ENCODE measurements around the gene LDLRAP1.

LDLRAP1 gene

DNA sequence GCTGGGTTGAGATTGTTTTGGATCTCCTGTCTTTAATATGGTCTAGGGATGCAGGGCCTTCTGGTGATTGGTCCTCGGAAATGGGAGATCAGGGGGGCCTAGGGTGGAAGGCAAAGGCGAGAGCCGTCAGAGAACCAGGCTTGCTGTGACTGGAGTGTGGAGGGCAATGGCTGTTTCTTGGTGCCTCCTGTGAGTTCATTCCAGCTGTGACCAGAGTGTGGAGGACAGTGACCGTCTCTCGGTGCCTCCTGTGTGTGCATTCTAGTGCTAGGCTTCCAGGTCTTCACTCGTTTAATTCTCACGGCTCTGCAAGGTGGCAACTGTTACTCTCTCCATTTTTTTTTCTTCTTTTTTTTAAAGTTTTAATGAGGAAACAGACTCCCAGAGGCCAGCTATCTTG, 14.1 kb downstream of the LDLRAP1 start:
- TF ChIP-seq ZFX (IDR thresholded peaks at IDR 0.05; ENCODE audit: borderline replicate concordance) = no peak
- TF ChIP-seq, protein P1, sequence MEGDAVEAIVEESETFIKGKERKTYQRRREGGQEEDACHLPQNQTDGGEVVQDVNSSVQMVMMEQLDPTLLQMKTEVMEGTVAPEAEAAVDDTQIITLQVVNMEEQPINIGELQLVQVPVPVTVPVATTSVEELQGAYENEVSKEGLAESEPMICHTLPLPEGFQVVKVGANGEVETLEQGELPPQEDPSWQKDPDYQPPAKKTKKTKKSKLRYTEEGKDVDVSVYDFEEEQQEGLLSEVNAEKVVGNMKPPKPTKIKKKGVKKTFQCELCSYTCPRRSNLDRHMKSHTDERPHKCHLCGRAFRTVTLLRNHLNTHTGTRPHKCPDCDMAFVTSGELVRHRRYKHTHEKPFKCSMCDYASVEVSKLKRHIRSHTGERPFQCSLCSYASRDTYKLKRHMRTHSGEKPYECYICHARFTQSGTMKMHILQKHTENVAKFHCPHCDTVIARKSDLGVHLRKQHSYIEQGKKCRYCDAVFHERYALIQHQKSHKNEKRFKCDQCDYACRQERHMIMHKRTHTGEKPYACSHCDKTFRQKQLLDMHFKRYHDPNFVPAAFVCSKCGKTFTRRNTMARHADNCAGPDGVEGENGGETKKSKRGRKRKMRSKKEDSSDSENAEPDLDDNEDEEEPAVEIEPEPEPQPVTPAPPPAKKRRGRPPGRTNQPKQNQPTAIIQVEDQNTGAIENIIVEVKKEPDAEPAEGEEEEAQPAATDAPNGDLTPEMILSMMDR (IDR thresholded peaks at IDR 0.05) = no peak
- no peak overlapping the region for H3K27ac ChIP-seq

DNA sequence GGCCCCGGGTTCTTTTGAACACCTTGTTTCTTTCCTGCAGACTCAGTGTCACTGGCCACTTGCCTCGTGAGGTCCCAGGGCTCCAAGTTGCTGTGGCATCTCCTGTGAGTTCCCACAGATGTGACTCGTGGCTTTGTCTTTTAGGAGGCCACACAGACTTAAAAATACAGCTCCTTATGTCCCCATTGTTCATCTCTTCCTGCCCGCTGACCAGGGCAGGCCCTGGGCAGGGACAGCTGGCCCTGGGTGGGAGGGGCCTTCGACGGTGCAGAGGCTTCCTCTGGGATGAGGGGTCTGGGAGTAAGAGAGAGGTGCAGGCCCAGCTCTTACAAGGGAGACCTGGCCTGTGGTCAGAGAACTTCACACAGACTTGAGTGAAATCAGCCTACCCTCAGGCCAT, 15.6 kb downstream of the LDLRAP1 start:
- no peak overlapping the region for H3K27ac ChIP-seq
- TF ChIP-seq, protein P1 (IDR thresholded peaks at IDR 0.05) = no peak
- no peak for TF ChIP-seq ZFX (IDR thresholded peaks at IDR 0.05; ENCODE audit: borderline replicate concordance)

DNA sequence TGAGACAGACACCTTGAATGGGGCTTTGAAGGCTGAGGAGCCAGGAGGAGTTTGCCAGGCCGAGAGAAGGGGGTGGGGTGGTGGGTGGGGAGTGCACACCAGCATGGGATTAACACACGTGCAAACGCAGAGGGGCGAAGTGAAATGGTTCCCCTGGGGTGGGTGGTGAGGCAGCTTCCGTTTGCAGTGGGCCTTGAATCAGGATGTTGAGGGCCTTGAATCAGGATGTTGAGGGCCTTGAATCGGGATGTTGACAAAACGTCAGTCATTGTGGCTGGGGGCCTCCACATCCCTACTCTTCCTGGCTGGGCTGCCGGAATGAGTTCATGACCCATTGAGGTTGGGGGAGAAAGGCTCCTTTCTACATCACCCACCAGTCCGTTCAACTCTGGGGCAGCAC, 16.6 kb downstream of the LDLRAP1 start:
- no peak overlapping the region for H3K27ac ChIP-seq
- TF ChIP-seq ZFX (IDR thresholded peaks at IDR 0.05; ENCODE audit: borderline replicate concordance) = no peak
- TF ChIP-seq, protein P1 (IDR thresholded peaks at IDR 0.05) = no peak

DNA sequence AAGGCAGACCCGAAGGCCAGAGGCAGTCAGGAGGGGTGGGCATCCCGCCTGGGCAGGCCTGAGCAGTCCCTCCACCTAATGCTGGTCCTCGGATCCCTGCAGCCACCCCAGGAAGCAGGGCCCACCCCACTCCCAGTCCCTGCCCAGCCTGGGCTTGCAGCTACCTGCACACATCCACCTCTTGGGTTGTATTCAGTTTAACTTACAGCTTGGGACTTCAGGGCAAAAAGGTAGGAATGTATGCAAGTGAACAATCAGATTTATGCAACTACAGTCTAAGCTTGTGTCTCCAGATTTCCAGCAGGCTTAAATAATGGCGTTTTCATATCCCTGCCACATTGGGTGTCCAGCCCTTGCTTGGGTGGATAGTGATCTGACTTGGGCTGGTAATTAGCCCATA, 17.4 kb downstream of the LDLRAP1 start:
- H3K27ac ChIP-seq = no peak overlapping the region
- no peak for TF ChIP-seq ZFX (IDR thresholded peaks at IDR 0.05; ENCODE audit: borderline replicate concordance)

DNA sequence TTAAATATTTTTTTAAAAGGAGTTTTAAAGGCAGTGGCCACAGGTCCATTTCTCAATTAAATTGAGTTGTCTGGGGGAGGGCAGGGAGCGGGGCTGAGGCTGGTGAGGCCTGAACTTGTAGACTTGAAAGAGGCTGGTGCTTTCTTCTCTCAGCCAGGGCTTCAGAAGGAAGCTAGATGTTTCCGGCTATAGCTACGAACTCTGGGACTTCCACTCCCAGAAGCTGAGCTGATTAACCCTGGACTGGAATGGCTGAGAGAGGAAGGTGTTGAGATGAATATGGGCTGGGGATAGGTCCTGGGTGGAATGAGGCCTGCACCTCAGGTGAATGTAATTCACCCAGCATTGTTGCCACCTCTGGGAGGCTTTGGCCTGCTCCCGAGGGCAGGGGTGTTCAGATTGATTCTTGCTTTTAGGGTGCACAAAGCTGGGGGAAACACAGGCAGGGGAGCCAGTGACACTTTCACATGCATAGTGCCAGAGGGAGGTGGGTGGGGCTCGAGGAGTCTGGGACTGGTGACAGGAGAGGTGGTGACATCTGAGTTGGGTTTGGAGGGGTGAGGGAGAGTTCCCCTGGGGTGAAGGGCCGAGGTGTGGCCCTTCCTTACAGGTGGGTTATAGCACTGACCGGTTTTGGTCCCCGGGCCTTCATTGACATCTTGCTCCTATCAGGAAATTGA, 18.2 kb downstream of the LDLRAP1 start:
- TF ChIP-seq, protein P1 (IDR thresholded peaks at IDR 0.05) = no peak
- no peak for TF ChIP-seq ZFX (IDR thresholded peaks at IDR 0.05; ENCODE audit: borderline replicate concordance)

DNA sequence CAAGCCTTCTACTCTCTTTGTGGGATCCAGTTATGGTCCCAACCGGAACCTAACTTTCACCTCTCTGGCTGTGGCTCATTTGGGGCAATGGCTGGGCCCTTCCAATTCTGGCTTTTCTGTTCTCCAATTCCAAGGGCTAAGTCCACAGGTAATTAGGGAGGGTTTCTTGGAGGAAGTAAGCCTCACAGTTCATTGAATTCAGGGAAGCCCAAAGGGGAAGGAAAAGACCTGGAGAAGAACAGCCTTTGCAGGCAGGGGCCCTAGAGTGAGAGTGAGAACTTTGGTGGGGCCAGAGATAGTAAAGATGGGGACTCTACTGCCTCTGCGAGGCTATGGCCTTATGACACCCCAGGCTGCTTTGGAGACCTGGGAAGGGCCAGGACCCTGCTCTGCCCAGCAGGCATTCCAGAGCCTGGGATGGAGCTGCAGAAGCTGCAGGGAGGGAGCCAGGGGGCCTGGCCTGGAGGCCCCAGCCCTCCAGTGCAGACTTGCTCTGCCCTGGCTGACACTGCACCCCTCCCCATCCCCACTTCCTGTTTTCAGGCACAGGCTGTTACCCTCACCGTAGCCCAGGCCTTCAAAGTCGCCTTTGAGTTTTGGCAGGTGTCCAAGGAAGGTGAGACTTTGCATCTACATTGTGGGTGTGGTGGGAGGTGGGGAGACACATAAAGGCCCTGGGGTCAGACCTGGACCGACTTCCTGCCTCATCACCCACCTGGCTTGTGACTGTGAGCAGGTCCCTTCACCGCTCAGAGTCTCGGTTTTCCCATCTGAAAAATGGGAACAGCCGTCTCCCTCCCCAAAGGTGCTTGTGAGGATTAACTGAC, 18.9 kb downstream of the LDLRAP1 start:
- TF ChIP-seq ZFX (IDR thresholded peaks at IDR 0.05; ENCODE audit: borderline replicate concordance) = no peak
- TF ChIP-seq, protein P1 (IDR thresholded peaks at IDR 0.05) = no peak
- H3K27ac ChIP-seq = no peak overlapping the region

More for the DNA sequence above, 18.2 kb downstream of the LDLRAP1 start:
- H3K27ac ChIP-seq = no peak overlapping the region

DNA sequence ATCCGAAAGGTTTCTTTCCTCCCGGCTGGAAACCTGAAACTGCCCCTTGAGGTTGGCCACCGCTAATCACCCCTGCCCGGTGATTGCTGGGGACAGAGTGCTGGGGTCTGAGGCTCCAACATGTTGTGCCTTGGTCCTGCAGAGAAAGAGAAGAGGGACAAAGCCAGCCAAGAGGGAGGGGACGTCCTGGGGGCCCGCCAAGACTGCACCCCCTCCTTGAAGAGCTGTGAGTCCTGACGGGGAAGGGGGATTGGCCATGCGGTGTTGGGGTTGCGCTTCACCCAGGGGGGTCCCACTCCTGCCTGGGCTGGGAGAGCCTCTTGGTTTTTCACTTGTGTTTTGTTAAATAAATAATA, 19.5 kb downstream of the LDLRAP1 start:
- no peak for TF ChIP-seq ZFX (IDR thresholded peaks at IDR 0.05; ENCODE audit: borderline replicate concordance)
- TF ChIP-seq, protein P1 (IDR thresholded peaks at IDR 0.05) = no peak
- no peak overlapping the region for H3K27ac ChIP-seq
